GM21717 (cell line): ENCODE results near the gene APEX1.
"Not testable (repeated sequence)": the region's sequence is repeated elsewhere in the genome, so short reads cannot be mapped to it uniquely, and the experiment has no call there.

Source experiments
- ATAC-seq: cut with Tn5 transposase; IDR thresholded peaks from one replicate; pipeline ENCODE4 v1.9.1; 2021; ENCODE audit warnings: mild to moderate bottlenecking, moderate library complexity; ENCODE audit not compliant: unreplicated experiment

The APEX1 gene

GRCh38 chr14:20435582-20436362 is 19.3 kb upstream of the APEX1 start, which contains the start of gene KLHL33:
Gene KLHL33, minus strand, starts transcription at chr14:20436166. Its CDS starts 355 bp downstream, at chr14:20435811.
- ATAC-seq = no peak

DNA sequence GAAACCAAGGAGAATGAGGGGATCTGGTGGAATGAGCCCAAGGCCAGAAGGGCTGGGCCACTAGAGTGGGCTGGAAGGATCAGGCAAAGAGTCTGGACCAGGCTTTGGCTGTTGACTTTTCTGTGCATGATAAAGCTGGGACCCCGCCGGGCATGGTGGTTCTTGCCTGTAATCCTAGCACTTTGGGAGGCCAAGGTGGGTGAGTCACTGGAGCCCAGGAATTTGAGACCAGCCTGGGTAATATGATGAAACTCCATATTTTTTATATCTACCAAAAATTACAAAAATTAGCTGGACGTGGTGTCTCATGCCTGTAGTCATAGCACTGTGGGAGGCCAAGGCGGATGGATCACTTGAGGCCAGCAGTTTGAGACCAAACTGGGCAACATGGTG is 18.7 kb upstream of the APEX1 start:
- ATAC-seq = no peak

DNA sequence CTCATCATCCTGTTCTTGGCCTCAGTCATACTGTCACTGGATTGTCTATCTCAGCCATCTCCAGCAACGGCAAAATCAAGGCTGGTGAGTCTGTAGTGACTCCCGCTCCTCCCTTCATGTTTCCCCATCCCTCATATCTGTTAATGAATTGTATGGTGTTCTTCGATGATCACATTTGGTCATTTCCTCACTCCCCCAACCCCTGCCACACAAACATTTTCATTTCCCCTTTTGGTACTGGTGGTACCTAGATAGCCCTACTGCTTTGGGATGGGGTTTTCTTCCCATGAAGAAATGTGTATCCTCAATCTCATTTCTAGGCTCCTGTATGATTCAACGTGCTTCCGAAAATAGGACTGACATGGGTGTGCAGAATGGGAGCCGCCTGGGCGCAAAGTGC is 16.4 kb upstream of the APEX1 start:
- no peak for ATAC-seq

DNA sequence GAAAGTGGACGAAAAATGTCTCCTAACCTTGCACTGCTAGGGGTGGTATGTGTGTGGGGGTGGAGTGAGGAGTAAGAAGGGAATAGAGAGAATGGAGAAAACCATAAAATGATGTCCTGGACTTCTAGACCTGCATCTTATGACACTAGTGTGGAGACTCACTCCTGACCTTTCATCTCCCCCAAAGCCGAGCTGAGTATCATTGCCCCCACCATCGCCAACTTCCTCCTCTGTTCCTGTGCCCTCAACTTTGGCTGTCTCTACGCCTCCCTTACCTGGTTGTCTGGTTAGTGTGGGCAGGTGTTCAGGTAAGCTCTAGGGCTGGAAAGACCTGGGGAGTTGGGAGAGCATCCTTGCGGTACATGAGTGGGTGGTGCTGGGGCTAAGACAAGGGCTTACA is 14.6 kb upstream of the APEX1 start:
- no peak for ATAC-seq

DNA sequence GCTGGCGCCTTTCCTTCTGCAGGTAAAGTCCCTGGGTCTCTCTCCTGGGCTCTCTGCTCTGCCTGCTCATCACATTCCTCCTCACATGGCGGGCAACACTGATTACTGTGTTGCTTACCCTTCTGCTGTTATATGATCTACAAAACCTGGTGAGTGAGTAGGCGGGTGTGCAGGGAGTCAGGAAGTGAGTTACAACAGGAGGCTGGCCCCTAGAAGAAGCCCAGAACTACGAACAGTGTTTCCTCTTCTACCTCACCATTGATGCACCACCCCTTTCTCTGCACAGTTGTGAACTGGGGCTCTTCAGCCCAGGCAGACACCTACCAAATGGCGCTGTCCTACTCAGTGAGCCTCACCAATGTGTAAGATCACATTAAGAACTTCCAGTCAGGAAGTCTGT is 14.1 kb upstream of the APEX1 start:
- no peak for ATAC-seq

DNA sequence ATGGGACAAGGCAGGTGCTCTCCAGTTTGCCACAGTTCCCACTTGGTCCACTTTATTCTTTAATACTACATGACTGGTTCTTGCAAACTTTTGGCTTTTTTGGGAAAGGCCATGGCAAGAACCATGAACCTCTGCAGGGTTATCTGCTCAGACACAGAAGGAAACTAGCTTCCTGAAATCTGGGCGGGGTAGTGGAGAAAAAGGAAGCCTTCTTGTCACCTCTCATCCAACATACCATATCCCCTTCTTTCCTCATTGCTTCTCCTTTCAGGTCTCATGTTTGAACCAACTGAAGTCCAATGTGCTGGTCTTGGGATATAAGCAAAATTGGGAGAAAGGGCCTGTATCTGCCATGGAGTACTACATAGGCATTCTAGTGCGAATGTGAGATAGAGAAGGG is 13.6 kb upstream of the APEX1 start:
- ATAC-seq = no peak

DNA sequence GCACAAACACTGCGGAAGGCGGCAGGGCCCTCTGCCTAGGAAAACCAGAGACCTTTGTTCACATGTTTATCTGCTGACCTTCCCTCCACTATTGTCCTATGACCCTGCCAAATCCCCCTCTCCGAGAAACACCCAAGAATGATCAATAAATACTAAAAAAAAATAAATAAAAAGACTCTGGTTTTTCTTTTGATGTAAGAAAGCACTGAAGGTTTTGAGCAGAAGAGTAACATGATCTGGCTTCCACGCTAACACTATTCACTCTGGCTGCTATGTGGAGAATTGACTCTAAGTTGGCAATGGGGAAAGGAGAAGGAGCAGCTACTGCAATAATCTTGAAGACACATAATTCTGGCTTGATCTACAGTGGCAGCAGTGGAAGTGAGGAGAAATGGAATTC is 11.4 kb upstream of the APEX1 start:
- ATAC-seq = not testable (repeated sequence)

GRCh38 chr14:20446889-20447288 is 8.1 kb upstream of the APEX1 start:
- ATAC-seq = no peak

DNA sequence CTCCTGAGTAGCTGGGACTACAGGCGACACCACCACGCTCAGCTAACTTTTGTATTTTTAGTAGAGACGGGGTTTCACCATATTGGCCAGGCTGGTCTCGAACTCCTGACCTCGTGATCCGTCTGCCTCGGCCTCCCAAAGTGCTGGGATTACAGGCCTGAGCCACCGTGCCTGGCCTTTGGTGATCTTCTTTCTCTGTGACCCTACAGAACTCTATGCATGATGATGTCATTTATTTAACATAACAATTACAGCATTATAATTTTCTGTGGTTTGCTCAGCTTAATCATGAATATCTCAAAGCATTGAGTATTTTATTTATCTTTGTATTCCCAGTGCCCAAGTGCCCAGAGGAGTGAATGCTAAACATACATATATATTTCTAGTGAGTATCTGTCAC is 2.2 kb upstream of the APEX1 start:
- not testable (repeated sequence) for ATAC-seq

DNA sequence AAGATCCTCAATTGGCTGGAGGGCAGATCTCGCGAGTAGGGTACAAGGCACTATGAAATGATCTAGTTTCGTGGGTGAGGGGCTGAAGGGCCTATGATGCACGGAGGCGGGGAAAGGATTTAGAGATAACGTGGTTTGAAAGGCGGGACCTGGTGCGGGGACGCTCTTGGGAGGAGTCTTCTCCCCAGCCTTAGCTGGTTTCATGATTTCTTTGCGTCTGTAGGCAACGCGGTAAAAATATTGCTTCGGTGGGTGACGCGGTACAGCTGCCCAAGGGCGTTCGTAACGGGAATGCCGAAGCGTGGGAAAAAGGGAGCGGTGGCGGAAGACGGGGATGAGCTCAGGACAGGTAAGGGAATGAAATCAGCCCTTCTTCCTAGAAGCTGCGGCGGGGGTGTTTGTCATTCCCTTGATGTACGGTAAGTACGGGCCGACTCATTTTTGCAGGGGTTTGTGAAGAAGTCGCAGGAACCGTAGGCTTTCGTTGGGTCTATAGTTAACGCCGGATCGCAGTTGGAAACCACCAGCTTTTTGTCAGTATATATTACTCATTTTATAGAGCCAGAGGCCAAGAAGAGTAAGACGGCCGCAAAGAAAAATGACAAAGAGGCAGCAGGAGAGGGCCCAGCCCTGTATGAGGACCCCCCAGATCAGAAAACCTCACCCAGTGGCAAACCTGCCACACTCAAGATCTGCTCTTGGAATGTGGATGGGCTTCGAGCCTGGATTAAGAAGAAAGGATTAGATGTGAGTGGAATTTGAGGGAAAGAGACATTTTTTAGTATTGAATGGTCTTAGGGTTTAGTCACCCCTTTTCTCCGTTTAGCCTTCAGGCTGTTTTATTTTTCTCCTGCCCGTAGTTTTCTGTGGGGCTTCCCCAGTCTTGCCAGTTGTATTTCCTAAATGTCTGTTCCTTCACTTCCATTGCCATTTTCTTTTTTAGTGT is 602 bp downstream of the APEX1 start:
- peak; percentile 42 for ATAC-seq

GRCh38 chr14:20456971-20457370 is 1.9 kb downstream of the APEX1 start:
- ATAC-seq = no peak

DNA sequence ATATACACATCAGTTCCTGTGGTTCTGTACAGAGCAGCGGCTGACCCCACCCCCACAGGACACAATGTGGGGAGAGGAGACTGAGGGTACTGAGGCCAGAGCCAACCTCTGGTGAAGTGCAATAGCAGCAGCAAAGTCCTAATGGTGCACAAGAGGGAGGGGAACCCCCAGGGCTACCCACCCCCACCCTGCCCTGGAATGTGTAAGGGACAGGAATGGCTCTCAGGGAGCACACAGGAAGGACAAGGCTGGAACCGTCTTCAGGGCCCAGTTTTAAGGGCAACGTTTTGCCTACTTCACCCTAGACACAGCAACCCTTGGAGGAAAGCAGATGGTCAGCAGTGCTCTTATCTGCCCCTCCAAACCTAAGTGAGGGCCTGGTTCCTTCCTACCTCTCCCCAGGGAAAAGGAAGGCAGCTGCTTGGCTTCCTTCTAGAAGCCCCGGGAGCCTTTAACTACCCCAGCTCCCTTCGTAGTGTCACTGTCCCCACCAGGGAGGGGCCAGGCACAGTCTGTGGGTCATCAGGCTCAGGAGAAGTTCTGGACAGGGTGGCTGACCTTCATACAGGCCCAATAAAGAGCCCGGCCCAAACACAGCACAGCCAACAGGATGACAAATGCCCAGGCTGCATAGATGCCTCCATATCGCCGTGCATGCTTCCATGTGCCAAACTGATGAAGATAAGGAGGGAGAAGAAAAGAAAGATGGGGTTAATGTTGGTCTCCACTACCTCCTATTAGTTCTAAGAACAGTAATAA is 3.2 kb downstream of the APEX1 start:
- no peak for ATAC-seq

DNA sequence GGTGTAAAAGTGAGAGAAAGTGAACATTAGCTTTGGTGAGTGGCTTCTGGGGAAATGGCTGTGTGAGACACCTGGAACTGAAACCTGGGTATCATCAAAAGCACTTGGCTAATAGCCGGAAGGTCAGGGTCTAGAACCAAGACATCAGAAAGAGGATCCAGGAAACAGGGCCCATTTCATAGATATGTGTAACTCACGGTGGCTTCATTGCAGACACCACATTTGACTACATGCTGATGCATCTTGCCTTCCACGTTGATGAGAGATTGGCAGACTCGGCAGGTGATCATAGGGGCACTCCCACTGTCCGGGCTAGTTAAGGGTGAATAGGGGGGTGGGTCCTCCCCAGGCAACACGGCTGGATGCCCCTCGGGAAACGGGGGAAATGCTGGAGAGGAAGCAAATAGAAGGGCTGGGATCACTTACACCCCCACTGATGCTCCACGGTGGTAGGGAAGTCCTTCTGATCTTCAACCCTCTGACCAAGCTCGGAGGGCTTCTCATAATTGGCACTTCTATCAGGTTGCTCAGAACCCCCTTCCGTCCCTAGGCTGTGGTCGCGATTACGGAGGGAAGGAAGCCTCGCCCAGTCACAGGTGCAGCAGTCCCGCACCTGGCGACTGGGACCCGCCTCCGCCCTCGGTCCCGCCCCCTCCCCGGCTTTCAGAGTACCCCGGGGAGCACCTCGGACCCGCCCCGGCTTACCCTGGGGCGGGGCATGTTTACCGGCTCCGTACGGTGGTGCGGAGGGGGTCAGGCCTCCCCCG is 5.6 kb downstream of the APEX1 start:
- ATAC-seq = peak; percentile 6

- peak; percentile 91 for ATAC-seq
Measured at GRCh38 chr14:20461225-20462141, 6.5 kb downstream of the APEX1 start, which contains the start of gene PIP4P1. Gene PIP4P1, minus strand, starts transcription at chr14:20461434. Its CDS starts 109 bp downstream, at chr14:20461325.

DNA sequence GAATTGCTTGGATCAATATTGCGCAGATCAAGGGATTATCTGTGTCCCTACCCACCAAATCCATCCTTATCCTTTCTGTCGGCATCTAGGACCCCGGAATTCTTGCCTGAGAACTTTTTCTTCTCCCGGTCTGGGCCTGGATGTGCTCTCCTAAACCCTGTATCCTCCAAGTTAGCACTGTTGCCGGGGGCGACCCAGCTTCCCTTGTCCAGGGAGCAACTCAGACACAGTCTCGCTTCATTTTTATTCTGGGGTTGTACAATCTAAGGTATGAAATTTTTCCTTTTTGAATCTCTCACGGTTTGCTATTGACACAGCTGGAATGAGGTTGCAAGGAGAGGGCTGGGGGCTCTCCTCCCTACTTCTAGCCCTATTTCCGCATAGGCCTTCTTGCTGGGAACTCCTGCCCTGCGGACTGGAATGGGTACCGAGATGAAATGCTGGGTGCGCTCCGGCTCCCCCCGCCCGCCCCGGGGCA is 13.8 kb downstream of the APEX1 start:
- ATAC-seq = no peak

DNA sequence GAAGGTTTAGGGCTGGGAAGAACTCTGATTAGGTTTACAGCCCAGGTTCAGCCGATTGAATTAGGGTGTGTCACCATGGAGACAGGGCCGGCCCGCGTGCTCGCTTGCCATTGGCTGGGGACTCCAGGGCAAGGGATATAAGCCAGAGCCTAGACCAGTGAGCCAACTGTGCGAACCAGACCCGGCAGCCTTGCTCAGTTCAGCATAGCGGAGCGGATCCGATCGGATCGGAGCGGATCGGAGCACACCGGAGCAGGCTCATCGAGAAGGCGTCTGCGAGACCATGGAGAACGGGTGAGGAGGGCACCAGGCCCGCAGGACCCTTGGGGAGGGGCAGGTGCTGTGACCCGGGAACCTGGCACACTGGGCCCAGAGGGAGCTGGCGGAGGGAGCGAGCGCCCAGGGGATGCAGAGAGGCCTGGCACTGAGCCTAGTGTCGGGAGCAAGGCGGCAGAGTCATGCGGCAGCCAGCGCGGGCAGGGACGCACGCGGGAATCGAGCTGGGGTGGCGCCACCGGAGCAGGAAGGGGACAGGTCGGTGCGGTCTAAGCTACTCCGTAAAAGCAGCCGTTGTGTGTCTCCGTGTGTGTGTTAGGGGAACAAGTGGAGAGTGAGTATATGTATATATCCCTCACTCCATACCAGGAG is 14.3 kb downstream of the APEX1 start, which contains the start of gene PNP:
PNP (plus strand) TSS at position 165 of the 648 bp plus-strand sequence; CDS start at position 284, 119 bp downstream.
- ATAC-seq = peak; percentile 90

- ATAC-seq = peak; percentile 40
Measured at GRCh38 chr14:20469890-20470602, 15.0 kb downstream of the APEX1 start.

GRCh38 chr14:20470603-20470901 is 15.5 kb downstream of the APEX1 start:
- no peak for ATAC-seq
